NCI-H526 treated with DMSO at 0.1 percent for 48 hours (cell line): Measurements from ENCODE around the gene PAAF1.
"Not testable (repeated sequence)": the region's sequence is repeated elsewhere in the genome, so short reads cannot be mapped to it uniquely, and the experiment has no call there.

ENCODE experiments used
- DNase-seq: peaks from one replicate; lab custom pipeline; 2025; lab: John Stamatoyannopoulos, UW

PAAF1 gene, protein sequence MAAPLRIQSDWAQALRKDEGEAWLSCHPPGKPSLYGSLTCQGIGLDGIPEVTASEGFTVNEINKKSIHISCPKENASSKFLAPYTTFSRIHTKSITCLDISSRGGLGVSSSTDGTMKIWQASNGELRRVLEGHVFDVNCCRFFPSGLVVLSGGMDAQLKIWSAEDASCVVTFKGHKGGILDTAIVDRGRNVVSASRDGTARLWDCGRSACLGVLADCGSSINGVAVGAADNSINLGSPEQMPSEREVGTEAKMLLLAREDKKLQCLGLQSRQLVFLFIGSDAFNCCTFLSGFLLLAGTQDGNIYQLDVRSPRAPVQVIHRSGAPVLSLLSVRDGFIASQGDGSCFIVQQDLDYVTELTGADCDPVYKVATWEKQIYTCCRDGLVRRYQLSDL

DNA sequence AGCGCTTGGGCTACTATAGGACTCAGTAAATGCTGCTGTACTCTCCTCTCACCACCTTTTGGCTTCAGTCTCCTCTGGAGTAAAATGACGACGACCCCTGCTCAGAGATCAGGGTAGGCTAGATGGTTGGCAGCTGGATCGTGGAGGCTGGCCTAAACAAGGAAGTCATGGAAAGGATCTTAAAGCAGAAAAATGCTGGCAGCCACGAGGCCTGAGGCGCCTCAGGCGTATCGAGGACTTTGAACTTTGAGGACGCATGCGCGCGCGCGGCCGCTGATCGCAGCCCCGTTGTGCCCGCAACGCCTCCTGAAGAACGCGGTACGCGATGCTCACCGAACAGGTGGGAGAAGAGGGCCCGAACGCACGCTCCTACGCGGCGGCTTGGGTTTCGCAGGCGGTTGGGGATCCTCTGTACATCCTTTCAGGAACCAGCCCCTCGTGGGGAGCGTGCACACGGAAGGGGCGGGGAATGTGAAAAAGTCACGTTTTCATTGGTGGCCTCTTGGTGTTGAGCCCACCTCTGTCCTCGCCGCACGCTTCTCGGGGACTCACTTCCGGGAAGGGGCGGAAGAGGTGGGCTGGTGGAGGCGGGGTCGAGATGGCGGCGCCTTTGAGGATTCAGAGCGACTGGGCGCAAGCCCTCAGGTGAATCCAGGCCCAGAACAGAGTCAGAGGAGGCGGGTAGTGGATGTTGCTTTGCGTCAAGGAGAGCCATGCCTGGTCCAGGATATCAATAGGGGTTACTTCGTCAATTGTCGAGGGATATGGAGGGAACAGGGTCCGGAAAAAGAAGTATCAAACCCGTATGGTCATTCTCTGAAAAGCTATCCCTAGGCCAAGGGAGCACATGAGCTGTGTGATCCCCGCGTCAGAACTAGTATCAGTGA is at the start of gene PAAF1, which contains the start of gene COA4:
TSS of gene PAAF1 (plus strand) at position 576 of the 887 bp plus-strand sequence. CDS start at position 599, 23 bp downstream.
TSS of gene COA4 (minus strand) at position 423 of the 887 bp plus-strand sequence. CDS start 3,468 bp downstream, outside the sequence.
- DNase-seq: peak; percentile 99

GRCh38 chr11:73830261-73830660 is 46.5 kb upstream of the PAAF1 start:
- DNase-seq: no peak

DNA sequence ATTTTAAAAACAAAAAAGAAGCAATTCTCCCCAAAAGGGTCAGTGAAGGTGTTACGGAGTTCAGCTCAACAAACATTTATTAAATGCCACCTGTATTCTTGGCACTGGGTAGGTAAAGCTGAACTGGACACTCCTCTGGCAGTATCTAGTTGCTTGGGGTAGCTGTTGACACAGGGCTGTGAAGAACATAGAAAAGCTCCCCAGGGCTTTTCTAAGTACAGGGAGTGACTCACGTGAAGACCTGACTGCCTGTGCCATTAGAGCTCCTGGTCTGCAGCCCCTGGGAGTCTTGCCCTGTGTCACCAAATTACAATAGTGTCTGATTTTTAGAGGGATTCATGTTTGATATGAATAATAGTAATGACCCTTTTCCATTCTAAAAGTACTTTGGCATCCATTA is 43.7 kb upstream of the PAAF1 start:
- DNase-seq: no peak

DNA sequence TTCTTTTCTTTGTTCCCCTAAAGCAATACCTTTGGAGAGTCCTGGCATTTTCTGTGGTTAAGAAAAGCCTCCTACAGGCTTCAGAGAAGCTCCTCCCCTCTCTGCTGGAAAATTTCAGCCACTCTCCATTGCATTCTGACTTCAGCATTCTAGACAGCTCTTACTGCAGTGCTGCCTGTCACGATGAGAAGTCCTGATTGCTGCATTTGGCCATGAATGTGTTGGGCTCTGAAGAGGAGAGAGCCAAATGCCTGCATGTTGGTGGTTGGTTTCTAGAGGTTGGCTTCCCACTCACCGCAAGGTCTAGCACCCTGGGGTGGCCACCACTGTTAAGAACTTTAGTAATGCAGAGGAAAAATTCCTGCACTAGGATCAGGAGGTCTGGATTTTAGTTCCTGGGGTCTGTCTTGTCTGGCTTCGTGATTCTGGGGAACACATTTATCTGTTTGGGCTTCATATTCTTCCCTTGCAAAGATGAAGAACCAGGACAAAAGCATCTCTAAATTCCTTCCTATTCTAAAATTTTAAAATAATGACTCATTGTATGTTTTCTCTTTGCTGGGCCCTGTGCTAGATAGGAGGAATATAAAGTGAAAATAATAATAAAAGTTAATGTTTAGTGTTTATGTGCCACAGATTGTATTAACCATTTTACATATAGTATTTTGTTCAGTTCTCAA is 38.2 kb upstream of the PAAF1 start:
- no peak for DNase-seq

DNA sequence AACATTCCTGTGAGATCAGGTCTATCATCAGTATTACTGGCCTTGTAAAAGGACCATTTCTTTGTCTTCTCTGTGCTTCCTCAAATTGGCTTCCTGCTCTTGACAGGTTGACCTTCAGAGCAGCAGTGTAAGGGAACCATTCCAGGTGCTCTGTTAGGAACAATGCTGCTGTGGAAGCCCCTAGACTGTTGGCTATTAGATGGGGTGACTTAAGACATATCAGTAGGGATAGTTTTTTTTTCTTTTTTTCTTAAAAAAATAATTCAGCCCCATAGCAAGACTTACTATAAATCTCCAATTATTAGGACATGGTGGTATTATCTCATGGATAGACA is 37.7 kb upstream of the PAAF1 start:
- DNase-seq: no peak

GRCh38 chr11:73851046-73851764 is 25.6 kb upstream of the PAAF1 start:
- no peak for DNase-seq

DNA sequence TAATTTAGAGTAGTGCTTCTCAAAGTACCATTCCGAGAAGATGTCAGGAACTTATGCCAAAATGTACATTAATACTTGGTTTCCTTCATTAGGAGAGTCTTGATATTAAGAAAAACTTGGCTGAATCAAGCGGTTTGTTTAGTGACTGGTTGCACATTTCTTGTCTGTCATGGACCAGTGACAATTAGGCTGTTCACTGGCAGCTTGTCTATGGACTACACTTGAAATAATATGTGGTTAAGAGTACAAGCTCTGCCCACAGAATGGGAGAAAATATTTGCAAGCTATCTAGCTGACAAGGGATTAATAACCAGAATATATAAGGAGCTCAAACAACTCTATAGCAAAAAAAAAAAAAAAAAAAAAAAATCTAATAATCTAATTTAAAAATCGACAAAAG is 24.8 kb upstream of the PAAF1 start:
- DNase-seq: no peak

- DNase-seq: no peak
Measured at GRCh38 chr11:73854680-73855079, 22.1 kb upstream of the PAAF1 start.

DNA sequence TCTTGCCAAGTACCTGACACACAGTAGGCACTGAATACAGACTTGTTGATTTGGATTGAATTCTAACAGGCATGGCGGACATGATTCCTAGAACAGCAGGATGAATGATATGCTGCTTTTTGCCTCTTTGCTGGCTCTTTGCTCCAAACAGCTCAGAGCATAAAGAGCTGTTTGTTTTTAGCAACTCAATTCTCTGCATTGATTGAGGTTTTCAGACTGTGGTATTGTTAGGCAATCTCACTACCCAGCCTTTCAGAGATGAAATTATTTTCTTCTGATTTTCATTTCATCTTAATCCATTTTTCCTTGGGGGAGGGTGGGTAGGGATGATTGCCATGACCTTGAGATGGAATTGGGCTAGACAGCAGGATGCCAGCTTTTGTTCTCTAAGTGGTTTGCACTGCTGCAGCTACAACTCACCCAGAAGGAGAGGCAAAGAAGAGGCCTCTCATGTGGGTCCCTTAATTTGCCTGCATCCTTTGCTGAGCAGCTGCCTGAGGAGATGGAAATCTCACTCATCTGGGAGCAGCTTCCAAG is 20.7 kb upstream of the PAAF1 start:
- no peak for DNase-seq

GRCh38 chr11:73859671-73860070 is 17.1 kb upstream of the PAAF1 start:
- no peak for DNase-seq

DNA sequence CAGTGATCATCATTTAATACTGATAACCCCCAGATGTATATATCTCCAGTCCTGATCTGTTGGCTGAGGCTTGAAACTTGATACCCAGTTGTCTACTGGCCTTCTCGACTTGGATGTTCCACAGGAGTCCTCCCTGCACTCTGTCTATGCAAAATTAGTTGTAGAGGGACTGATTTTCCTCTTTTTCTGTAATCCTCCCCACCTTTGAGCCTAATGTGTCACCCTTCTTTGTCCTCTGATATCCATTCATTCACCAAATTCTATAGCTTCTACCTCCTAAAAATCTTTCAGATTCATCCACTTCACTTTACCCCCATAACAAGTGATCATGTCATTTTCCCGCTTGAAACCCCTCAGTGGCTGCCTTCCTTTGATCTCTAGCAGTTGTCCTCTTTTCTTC is 16.6 kb upstream of the PAAF1 start:
- DNase-seq: no peak

DNA sequence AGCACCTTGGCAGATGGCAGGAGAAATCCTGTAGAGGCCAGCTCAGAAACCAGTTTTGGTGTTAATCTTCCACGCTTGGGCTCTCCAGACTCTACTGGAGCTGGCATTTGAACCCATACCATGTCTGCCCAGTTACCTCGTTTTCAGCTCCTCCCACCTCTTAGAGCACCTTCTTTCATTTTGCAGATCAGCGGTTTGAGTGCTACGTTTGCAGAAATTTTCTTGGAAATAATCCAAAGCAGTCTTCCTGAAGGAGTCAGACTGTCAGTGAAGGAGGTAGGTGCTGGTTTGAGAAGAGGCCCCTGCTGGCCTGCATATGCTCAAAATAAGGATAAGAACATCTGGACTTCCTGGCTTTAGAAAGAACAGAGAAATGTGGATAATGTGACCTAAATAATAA is 13.8 kb upstream of the PAAF1 start:
- no peak for DNase-seq

DNA sequence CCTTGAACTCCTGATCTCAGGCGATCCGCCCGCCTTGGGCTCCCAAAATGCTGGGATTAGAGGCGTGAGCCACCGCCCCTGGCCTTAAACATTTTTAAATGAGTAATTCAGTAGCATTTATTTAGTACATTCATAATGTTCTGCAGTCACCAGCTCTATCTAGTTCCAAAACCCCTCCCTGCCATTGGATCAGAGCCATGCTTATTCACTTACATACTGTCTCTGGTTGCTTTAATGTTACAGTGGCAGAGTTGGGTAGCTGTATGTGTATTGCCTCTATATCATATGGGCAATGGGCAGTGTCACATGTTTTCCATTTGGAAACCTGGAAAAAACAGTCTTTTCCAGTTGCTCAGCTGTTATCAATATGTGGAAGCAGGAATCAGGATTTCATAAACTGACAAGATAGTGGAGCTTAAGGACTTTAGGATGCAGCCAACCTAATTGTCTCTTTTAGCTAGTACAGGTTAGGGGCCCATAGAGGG is 10.7 kb upstream of the PAAF1 start:
- DNase-seq: no peak

DNA sequence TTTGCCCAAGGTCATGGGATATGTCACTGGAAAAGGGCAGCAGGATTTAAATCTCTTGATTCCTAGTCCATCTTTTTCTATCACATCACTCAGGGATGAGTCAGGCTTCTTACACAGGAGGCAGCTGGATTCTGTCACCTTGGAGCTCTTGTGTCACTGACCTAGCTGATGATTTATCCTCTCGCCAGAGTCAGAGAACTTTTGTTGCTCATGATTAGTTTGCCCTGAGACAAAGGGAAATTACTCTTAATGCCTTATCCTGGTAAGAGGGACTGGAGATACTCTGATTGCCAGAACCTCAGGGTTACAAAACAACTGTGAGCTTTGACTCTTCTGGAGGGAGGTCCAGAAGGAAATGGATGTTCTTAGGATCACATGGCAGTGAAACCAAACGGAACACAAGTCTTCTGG is 10.2 kb upstream of the PAAF1 start:
- no peak for DNase-seq

DNA sequence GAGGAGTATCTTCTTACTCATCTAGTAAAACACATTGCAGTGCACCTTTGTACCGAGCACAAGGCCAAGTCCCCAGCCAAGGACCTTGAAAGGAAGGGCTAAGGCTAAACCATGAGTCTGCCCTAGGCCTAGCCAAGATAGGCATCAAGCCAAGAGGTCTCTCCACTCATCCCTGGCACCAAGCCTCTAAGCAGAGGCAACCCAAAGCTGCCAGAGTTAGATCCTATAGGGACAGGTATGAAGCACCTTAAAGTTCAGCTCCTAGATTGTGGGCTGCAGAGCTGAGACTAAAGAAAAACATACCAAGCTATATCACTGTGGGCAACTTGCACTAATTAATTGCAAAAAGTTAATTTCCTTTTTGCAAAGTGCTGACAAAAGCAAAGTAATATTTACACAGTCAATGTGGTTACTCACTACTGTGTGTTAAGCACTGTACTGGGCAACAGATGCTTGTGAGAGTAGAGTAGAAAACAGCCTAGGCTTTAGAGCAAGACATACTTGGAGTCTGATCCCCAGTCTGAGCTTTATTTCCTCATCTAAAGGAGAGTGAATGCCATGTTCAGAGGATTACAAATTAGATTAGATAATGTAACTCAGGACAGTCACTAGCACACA is 7.4 kb upstream of the PAAF1 start:
- DNase-seq: no peak

DNA sequence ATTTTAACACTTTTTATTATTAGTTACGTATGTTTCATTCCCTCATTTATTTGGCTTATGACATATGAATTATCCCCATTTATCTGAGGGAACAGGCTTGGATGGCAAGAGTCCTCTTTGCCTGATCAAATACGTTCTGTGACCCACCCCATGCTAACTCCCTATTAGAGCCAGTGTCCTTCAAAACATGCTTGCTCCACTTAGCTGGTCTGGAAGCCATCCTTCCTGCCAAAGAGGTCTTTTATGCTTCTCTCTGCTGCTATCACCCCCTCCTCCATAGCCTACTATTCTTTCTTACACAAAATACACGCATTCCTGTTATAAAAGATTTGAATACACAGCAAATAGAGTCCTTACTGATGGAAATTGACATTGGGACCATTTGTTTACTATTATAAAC is 6.5 kb upstream of the PAAF1 start:
- DNase-seq: no peak

DNA sequence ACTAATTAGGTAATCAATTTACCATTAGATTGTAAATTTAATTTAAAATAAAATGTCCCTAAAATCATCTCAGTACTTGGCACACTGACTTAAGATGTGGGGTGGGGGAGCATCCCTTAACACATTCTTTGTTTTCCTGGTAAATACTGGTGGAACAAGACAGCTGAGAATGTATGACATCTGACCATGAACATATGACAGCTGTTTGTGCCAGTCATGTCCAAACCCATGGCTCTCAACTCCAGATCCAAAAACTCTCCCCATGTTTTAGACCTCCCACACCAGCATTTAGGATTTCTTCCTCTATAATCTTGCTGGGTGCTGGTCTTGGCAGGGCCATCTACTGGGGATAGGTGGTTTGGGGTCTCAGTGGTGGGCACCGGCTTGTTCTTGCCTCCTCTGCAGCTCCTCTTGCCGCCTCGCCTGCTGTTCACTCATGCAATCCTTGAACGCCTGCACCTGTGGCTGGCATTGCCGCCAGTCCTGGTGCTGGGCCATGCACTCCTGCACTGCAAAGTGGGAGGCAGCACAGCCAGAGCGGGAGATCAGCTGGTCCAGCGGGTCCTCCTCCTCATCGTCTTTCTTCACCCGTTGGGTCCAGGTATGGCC is 3.9 kb upstream of the PAAF1 start:
- no peak for DNase-seq

GRCh38 chr11:73875380-73875779 is 1.4 kb upstream of the PAAF1 start:
- no peak for DNase-seq

DNA sequence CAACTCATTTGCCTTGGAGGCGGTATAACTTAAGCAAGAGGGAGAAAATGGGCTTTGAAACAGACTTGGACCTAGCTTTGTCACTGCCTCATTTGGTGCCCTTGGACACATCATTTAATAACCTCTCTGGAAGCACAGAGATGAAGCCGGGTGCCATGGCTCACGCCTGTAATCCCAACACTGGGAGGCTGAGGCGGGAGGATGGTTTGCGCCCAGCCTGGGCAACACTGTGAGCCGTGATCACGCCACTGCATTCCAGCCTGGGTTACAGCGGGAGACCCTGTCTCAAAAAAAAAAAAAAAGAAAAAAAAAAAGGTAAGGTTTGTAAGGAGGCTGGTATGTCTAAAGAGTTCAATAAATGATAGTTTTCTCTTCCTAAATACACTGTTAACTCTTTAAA is 959 bp upstream of the PAAF1 start:
- peak; percentile 10 for DNase-seq

- DNase-seq: no peak
Measured at GRCh38 chr11:73878771-73879170, 2.0 kb downstream of the PAAF1 start.

- not testable (repeated sequence) for DNase-seq
Measured at GRCh38 chr11:73880449-73880848, 3.6 kb downstream of the PAAF1 start.
